ENCODE measurements around the gene UACA.

DNA sequence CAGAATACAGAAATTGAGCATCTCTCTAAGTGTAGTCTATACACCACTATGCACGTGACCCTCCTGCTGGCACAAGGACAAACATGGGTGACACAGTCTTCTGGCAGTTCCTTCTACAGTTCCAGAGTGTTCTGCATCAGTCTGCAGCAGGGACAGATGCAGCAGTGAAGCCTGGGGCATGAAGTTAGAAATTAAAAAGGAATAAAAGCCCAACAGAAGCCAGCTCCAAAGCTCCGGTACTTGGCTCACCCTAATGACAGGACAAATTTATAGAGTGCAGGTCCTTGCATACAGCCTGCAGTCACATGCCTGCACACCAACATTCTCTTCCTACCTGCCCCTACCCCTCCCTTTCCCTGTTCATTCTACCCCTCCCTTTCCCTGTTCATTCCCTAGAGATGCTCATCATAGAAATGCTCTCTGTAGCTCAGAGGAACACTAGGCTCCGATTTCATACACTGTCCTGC is 15.0 kb downstream of the UACA start:
- TF ChIP-seq, protein P1, sequence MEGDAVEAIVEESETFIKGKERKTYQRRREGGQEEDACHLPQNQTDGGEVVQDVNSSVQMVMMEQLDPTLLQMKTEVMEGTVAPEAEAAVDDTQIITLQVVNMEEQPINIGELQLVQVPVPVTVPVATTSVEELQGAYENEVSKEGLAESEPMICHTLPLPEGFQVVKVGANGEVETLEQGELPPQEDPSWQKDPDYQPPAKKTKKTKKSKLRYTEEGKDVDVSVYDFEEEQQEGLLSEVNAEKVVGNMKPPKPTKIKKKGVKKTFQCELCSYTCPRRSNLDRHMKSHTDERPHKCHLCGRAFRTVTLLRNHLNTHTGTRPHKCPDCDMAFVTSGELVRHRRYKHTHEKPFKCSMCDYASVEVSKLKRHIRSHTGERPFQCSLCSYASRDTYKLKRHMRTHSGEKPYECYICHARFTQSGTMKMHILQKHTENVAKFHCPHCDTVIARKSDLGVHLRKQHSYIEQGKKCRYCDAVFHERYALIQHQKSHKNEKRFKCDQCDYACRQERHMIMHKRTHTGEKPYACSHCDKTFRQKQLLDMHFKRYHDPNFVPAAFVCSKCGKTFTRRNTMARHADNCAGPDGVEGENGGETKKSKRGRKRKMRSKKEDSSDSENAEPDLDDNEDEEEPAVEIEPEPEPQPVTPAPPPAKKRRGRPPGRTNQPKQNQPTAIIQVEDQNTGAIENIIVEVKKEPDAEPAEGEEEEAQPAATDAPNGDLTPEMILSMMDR (IDR thresholded peaks at IDR 0.05) = no peak
- TF ChIP-seq POLR2A (IDR thresholded peaks at IDR 0.05) = no peak

Data from body of pancreas (tissue), 4 donors.